NCI-H82 treated with DMSO at 0.1 percent for 48 hours (cell line): ENCODE data around the gene DNAJB4.
"Not testable (repeated sequence)": the region's sequence is repeated elsewhere in the genome, so short reads cannot be mapped to it uniquely, and the experiment has no call there.

Experiments
- DNase-seq: peaks from one replicate; lab custom pipeline; 2025; ENCODE audit not compliant: unreplicated experiment; lab: John Stamatoyannopoulos, UW

The DNAJB4 gene

GRCh38 chr1:77990629-77991204 lies 14.0 kb upstream of the DNAJB4 start:
- no peak for DNase-seq

- no peak for DNase-seq
Measured at GRCh38 chr1:77991638-77992037, 13.1 kb upstream of the DNAJB4 start.

GRCh38 chr1:77994117-77994705 lies 10.5 kb upstream of the DNAJB4 start:
- DNase-seq = no peak

- DNase-seq = no peak
Measured at GRCh38 chr1:77996734-77997133, 8.0 kb upstream of the DNAJB4 start.

- DNase-seq = not testable (repeated sequence)
Measured at GRCh38 chr1:78000536-78000935, 4.2 kb upstream of the DNAJB4 start.

- no peak for DNase-seq
Measured at GRCh38 chr1:78003070-78003746, 1.5 kb upstream of the DNAJB4 start.

GRCh38 chr1:78003882-78004718 lies 639 bp upstream of the DNAJB4 start:
- DNase-seq = peak; percentile 65

GRCh38 chr1:78005448-78005722 lies 646 bp downstream of the DNAJB4 start:
- no peak for DNase-seq

- no peak for DNase-seq
Measured at GRCh38 chr1:78005755-78006154, 1.0 kb downstream of the DNAJB4 start.

- no peak for DNase-seq
Measured at GRCh38 chr1:78006521-78006920, 1.8 kb downstream of the DNAJB4 start.

- no peak for DNase-seq
Measured at GRCh38 chr1:78007677-78008341, 3.1 kb downstream of the DNAJB4 start.

- no peak for DNase-seq
Measured at GRCh38 chr1:78009276-78009675, 4.5 kb downstream of the DNAJB4 start.

GRCh38 chr1:78009836-78010235 lies 5.1 kb downstream of the DNAJB4 start:
- DNase-seq = no peak

GRCh38 chr1:78011050-78011449 lies 6.3 kb downstream of the DNAJB4 start:
- no peak for DNase-seq

GRCh38 chr1:78015148-78015547 lies 10.4 kb downstream of the DNAJB4 start:
- DNase-seq = no peak

- no peak for DNase-seq
Measured at GRCh38 chr1:78019024-78019423, 14.3 kb downstream of the DNAJB4 start.

GRCh38 chr1:78021134-78021533 lies 16.4 kb downstream of the DNAJB4 start:
- not testable (repeated sequence) for DNase-seq

GRCh38 chr1:78029793-78030192 lies 25.1 kb downstream of the DNAJB4 start:
- DNase-seq = no peak

- DNase-seq = no peak
Measured at GRCh38 chr1:78032996-78033796, 28.5 kb downstream of the DNAJB4 start.

- DNase-seq = no peak
Measured at GRCh38 chr1:78033797-78034172, 29.0 kb downstream of the DNAJB4 start.

- DNase-seq = no peak
Measured at GRCh38 chr1:78035121-78035520, 30.4 kb downstream of the DNAJB4 start.
